GM12801 (cell line): Measurements from ENCODE around the gene MEIOC.

ENCODE experiments used
- TF ChIP-seq, protein P1 (sequence below): IDR thresholded peaks from one replicate; pipeline ENCODE4 v1.5.1; 2011; ENCODE audit warnings: control low read depth; ENCODE audit not compliant: insufficient read length; ENCODE audit errors: extremely low read depth

Gene MEIOC

DNA sequence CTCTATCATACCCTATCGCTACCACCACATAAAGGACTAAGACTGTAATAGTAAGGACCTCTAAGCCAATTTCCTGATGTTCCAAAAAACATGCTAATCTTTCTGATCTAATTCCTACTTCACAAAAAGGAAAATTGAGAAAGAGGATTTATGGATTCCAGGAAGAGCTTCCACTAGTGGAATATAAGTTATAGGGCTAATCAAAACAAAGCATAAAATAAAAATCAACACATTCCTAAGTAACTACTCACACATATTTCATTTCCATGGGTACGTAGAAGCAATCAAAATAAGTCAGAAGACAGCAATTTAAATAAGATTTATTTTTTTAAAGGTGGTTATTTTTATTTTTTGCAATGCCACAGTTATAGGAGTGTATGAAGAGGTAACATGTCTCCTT, 20.9 kb downstream of the MEIOC start:
- TF ChIP-seq, protein P1, sequence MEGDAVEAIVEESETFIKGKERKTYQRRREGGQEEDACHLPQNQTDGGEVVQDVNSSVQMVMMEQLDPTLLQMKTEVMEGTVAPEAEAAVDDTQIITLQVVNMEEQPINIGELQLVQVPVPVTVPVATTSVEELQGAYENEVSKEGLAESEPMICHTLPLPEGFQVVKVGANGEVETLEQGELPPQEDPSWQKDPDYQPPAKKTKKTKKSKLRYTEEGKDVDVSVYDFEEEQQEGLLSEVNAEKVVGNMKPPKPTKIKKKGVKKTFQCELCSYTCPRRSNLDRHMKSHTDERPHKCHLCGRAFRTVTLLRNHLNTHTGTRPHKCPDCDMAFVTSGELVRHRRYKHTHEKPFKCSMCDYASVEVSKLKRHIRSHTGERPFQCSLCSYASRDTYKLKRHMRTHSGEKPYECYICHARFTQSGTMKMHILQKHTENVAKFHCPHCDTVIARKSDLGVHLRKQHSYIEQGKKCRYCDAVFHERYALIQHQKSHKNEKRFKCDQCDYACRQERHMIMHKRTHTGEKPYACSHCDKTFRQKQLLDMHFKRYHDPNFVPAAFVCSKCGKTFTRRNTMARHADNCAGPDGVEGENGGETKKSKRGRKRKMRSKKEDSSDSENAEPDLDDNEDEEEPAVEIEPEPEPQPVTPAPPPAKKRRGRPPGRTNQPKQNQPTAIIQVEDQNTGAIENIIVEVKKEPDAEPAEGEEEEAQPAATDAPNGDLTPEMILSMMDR, result no peak

DNA sequence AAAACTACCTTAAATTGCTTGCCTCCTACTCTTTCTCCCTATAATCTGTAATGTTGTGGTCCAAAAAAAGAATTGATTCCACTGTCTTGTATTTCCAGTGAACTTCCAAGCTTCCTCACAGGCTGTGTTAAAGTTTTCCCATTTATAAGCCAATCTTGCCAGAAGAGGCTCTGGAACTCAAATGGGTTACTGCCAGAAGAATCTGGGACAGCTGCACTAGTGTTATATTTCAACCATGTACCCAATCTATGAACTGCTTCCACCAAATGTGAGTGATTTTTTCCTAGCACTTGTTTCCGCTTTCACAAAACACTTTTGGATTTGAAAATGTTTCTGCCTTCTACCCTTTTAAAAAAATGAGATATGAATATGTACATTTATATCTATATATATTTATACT, 31.5 kb downstream of the MEIOC start:
- TF ChIP-seq, protein P1, result no peak

DNA sequence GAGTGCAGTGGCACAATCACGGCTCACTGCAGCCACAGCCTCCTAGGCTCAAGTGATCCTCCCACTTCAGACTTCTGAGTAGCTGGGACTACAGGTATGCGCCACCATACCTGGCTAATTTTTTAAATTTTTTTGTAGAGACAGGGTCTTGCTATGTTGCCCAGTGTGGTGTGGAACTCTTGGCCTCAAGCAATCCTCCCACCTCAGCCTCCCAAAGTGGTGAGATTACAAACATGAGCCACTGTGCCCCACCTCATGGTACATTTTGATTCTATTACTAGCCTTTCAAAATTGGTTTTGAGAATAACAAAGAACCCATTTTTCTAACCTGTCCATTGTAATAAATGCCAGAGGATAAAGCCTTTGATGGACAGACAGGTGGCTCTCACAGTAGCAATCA, 31.9 kb downstream of the MEIOC start:
- TF ChIP-seq, protein P1, result no peak

DNA sequence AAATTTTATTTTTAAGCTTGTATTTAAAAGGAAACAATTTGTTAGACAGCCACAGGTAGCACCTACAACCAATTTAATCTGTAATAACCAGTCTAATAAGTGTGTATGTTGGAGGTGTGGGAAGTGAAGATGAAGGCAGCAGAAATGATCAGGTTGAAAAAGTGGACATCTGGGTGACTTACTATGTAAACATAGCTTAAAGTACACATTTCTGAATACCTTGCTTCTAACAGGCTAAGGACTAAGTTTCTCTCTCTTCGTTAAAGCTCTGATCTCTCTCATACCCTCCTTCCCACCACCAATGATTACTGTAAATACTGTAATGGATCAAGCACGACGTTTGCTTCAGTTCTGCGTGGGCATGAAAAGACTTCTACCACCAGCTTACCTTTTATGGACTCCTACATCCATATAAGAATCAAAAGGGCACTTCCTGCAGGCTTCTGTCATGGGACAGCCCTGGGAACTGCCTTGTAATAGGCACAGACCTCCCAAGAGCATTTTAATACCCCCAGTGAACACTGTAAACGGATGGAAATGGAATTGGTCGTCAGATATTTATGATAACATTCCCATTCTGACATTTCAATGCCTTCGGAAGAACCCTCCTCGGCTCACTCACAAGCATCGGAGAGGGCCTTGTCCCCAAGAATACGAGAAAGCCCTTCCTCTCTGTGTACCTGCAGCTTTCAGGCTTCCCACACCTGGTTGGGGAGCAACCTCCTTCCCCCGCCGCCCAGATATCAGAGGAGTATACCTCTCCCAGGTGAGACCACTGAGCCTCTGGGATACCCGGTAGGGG, 32.6 kb downstream of the MEIOC start:
- TF ChIP-seq, protein P1, result no peak

DNA sequence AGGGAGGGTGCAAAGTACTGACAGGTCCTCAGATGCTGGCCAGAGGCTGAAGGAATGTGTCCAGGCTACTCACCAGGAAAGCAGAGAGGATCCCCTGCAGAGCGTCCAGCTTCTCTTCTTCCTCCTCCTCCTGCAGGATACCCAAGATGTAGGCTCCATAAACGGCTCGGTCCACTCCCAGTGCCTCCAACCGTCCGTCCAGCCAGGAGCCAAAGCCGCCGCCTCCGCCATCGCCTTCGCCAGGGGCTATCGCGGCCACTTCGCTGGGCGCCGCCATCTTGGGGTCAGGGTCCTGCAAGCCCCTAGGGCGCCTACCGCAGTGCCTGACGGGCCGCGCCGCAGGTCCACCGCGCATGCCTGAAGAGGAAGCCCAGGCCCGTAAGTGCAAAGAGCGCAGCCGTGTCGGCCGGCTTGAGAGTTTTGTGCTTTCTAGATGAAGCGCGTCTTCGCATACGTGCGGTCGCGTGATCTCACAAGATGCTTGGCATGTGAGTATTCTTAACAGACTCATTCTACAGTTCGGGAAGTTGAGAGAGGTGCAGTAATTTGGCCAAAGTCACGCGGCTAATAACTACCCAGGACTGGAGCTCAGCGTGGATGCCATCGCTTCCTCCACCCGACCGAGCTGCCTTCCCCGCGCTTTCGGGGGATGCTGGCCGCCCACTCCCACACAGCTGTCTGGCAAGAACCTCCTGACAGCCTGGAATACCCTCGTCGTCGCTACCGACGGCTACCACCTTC, 33.4 kb downstream of the MEIOC start, which contains the start of gene CCDC43:
Gene CCDC43 (minus strand): TSS at position 300 of the 741 bp plus-strand sequence. CDS start 23 bp downstream, at position 277.
- TF ChIP-seq, protein P1, result no peak

DNA sequence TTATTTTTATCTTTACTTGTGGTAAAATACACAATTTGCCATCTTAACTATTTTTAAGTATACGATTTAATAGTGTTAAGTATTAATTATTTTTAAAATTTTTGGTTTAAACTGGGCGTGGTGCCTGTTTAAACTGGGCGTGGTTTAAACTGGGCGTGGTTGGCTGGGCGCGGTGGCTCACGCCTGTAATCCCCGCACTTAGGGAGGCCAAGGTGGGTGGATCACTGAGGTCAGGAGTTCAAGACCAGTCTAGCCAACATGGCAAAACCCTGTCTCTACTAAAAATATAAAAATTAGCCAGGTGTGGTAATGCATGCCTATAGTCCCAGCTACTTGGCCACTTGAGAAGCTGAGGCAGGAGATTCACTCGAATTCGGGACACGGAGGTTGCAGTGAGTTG, 37.3 kb downstream of the MEIOC start:
- TF ChIP-seq, protein P1, result no peak

DNA sequence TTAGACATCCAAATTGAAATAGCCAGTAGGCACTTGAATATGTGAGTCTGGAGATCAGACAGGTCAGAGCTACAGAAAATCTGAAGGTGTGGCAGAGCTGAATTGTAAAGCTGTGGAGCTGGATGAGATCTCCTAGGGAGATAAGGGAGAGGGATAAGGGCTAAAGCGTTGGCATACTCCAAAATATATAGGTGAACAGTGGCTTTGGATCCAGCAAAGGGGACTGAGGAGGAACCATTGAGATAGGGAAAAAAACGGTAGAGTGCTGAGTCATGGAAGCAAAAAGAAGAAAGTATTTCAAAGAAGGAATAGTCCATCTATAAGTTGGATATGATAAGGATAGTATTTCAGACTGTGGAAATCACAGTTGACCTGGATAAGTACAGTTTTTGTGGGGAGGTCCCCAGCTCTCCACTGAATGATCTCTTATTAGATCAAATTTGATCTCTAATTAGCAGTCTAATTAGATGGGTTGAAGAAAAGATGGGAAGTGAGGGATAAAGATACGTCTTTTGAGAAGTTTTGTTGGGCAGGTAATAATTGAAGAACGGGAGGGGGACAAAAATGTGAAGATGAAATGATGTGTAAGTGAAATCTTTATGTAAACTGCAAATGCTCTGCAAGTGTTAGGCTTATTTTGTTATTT, 51.6 kb downstream of the MEIOC start:
- TF ChIP-seq, protein P1, result no peak
